Thymus (tissue), 11 donors: Measurements from ENCODE around the gene CRHR2. TPM values are rescaled to one million over a fixed set of nuclear protein-coding genes. Genes with fewer than 3 reads are reported as not detected.

Source experiments
- DNase-seq, 9 donors: peaks; one replicate each; pipeline ENCODE4 v3.0.0-alpha.2; 2013; ENCODE audit warnings: low spot score in 9 of 9, low read depth in 6 of 9, missing footprints in 1 of 9
- H3K27ac ChIP-seq, 2 donors: one replicate each; pipeline ENCODE4 v1.5.1; 2013; ENCODE audit warnings: control low read depth in 1 of 2, low read depth in 1 of 2, low read length in 1 of 2, mild to moderate bottlenecking in 1 of 2, moderate library complexity in 1 of 2
- H3K27me3 ChIP-seq, 2 donors: one replicate each; pipeline ENCODE4 v1.5.1; 2013; ENCODE audit warnings: low read length in 1 of 2; ENCODE audit not compliant: control insufficient read depth in 2 of 2, insufficient read depth in 1 of 2
- H3K36me3 ChIP-seq, 2 donors: one replicate each; pipeline ENCODE4 v1.5.1; 2013; ENCODE audit warnings: low read length in 1 of 2, mild to moderate bottlenecking in 1 of 2, moderate library complexity in 1 of 2; ENCODE audit not compliant: control insufficient read depth in 2 of 2, insufficient read depth in 2 of 2
- H3K4me1 ChIP-seq, 2 donors: one replicate each; pipeline ENCODE4 v1.5.1; 2013; ENCODE audit warnings: low read length in 2 of 2; ENCODE audit not compliant: control insufficient read depth in 2 of 2, insufficient read depth in 2 of 2
- H3K4me3 ChIP-seq, 2 donors: one replicate each; pipeline ENCODE4 v1.5.1; 2013; ENCODE audit warnings: low read length in 2 of 2, control low read depth in 1 of 2, mild to moderate bottlenecking in 1 of 2
- H3K9me3 ChIP-seq, 2 donors: one replicate each; pipeline ENCODE4 v1.5.1; 2013; ENCODE audit warnings: low read length in 1 of 2, mild to moderate bottlenecking in 1 of 2; ENCODE audit not compliant: control insufficient read depth in 2 of 2, insufficient read depth in 1 of 2
- WGBS: extraction: QIAGEN DNeasy Blood & Tissue Kit; methylation state at CpG from one replicate; pipeline ENCODE4 v1.1.7; 2013; 5-methylcytosine and 5-hydroxymethylcytosine counted together
- polyA plus RNA-seq: library from polyadenylated mRNA; stranded (reverse); fragments of 200-250 nt; gene quantifications from one replicate; pipeline ENCODE4 v1.2.3, GENCODE V29; 2013
- total RNA-seq: library from RNA; stranded (reverse); fragments of 120-200 nt; gene quantifications from one replicate; pipeline ENCODE4 v1.2.4, GENCODE V29; 2013
- donor health status: healthy.

Gene CRHR2
- total and polyA plus RNA-seq, 2 donors, result under 0.01 to 0.05 TPM

- H3K9me3 ChIP-seq, result no peaks in the 10 kb centered on the region
- H3K4me1 ChIP-seq, result no peaks in the 10 kb centered on the region
- no peak for DNase-seq
- 86% methylated on average over 3 of the region's 3 CpGs for WGBS
- H3K4me3 ChIP-seq, result no peak overlapping the region
- peaks cover 0 to 26% of the 10 kb centered on the region in 2 donors for H3K27me3 ChIP-seq
- H3K27ac ChIP-seq, result no peak overlapping the region
- no peaks in the 10 kb centered on the region for H3K36me3 ChIP-seq
Measured at GRCh38 chr7:30700941-30701340, 18.7 kb upstream of the CRHR2 start.

- no peaks in the 10 kb centered on the region for H3K4me1 ChIP-seq
- no peak overlapping the region for H3K27ac ChIP-seq
- no peaks in the 10 kb centered on the region for H3K9me3 ChIP-seq
- H3K36me3 ChIP-seq, result no peaks in the 10 kb centered on the region
- peaks cover 0 to 25% of the 10 kb centered on the region in 2 donors for H3K27me3 ChIP-seq
- no peak overlapping the region for H3K4me3 ChIP-seq
- no peak for DNase-seq
- 87% methylated on average over 17 of the region's 17 CpGs for WGBS
Measured at GRCh38 chr7:30699706-30700495, 17.6 kb upstream of the CRHR2 start.

GRCh38 chr7:30698481-30698880 is 16.2 kb upstream of the CRHR2 start:
- WGBS, result 83% methylated on average over 4 of the region's 4 CpGs
- H3K27me3 ChIP-seq, result peaks cover 0 to 23% of the 10 kb centered on the region in 2 donors
- no peaks in the 10 kb centered on the region for H3K36me3 ChIP-seq
- no peak for DNase-seq
- no peak overlapping the region for H3K4me3 ChIP-seq
- no peaks in the 10 kb centered on the region for H3K9me3 ChIP-seq
- no peaks in the 10 kb centered on the region for H3K4me1 ChIP-seq
- H3K27ac ChIP-seq, result no peak overlapping the region

GRCh38 chr7:30697719-30698460 is 15.6 kb upstream of the CRHR2 start:
- no peaks in the 10 kb centered on the region for H3K9me3 ChIP-seq
- WGBS, result 81% methylated on average over 15 of the region's 15 CpGs
- DNase-seq, result no peak
- H3K27ac ChIP-seq, result no peak overlapping the region
- peaks cover 0 to 23% of the 10 kb centered on the region in 2 donors for H3K27me3 ChIP-seq
- no peaks in the 10 kb centered on the region for H3K4me1 ChIP-seq
- H3K4me3 ChIP-seq, result no peak overlapping the region
- no peaks in the 10 kb centered on the region for H3K36me3 ChIP-seq

GRCh38 chr7:30694774-30695721 is 12.8 kb upstream of the CRHR2 start:
- H3K27ac ChIP-seq, result no peak overlapping the region
- 91% methylated on average over 13 of the region's 13 CpGs for WGBS

GRCh38 chr7:30694218-30694745 is 12.0 kb upstream of the CRHR2 start:
- no peaks in the 10 kb centered on the region for H3K4me1 ChIP-seq
- H3K9me3 ChIP-seq, result no peaks in the 10 kb centered on the region
- peaks cover 0 to 16% of the 10 kb centered on the region in 2 donors for H3K27me3 ChIP-seq
- no peak overlapping the region for H3K27ac ChIP-seq
- no peaks in the 10 kb centered on the region for H3K36me3 ChIP-seq
- 94% methylated on average over 6 of the region's 6 CpGs for WGBS
- H3K4me3 ChIP-seq, result no peak overlapping the region
- DNase-seq, result no peak

More at GRCh38 chr7:30694774-30695721, 12.8 kb upstream of the CRHR2 start:
- H3K27me3 ChIP-seq, result peaks cover 0 to 21% of the 10 kb centered on the region in 2 donors
- no peak overlapping the region for H3K4me3 ChIP-seq
- no peaks in the 10 kb centered on the region for H3K9me3 ChIP-seq
- no peaks in the 10 kb centered on the region for H3K4me1 ChIP-seq
- no peaks in the 10 kb centered on the region for H3K36me3 ChIP-seq
- DNase-seq, result no peak

GRCh38 chr7:30692882-30693281 is 10.6 kb upstream of the CRHR2 start:
- Histone ChIP-seq H3K9me3 (no peaks in the 10 kb centered on the region), H3K36me3 (no peaks in the 10 kb centered on the region), H3K27me3 (peaks cover 0 to 15% of the 10 kb centered on the region in 2 donors), H3K4me3 (no peak overlapping the region), H3K4me1 (no peaks in the 10 kb centered on the region), H3K27ac (no peak overlapping the region)
- no peak for DNase-seq
- 90% methylated on average over 4 of the region's 4 CpGs for WGBS

GRCh38 chr7:30692438-30692837 is 10.2 kb upstream of the CRHR2 start:
- H3K9me3 ChIP-seq, result no peaks in the 10 kb centered on the region
- H3K27ac ChIP-seq, result no peak overlapping the region
- H3K4me1 ChIP-seq, result no peaks in the 10 kb centered on the region
- 82% methylated on average over 10 of the region's 10 CpGs for WGBS
- peaks cover 0 to 10% of the 10 kb centered on the region in 2 donors for H3K27me3 ChIP-seq
- H3K4me3 ChIP-seq, result no peak overlapping the region
- no peak for DNase-seq
- H3K36me3 ChIP-seq, result no peaks in the 10 kb centered on the region
